HCT116 (cell line): Measurements from ENCODE around the gene ERVFRD-1. TPM values are rescaled to one million over a fixed set of nuclear protein-coding genes. Genes with fewer than 3 reads are reported as not detected.

Experiments used
- ATAC-seq: fragments of 200-7000 bp; cut with Tn5 transposase; 2 replicates; pipeline ENCODE4 v1.9.1; 2020; ENCODE audit warnings: mild to moderate bottlenecking, moderate library complexity
- BruUV-seq: library from RNA; stranded (reverse); fragments of 400-500 nt; replicated peaks from 2 replicates; lab custom pipeline; 2021; lab: Mats Ljungman, UMichigan
- CTCF ChIA-PET: fragments of 300-600 bp; sonication (Branson Sonifier 250); formaldehyde crosslinking; loops from one replicate; lab custom pipeline; 2021; ENCODE audit warnings: antibody characterized with exemption; lab: Charles Lee
- POLR2A ChIA-PET: fragments of 300-600, 350-600 bp; sonication (Branson Sonifier 250); formaldehyde crosslinking; loops from one replicate; lab custom pipeline; 2021; ENCODE audit warnings: antibody characterized with exemption; lab: Charles Lee
- RAD21 ChIA-PET, 2 experiments: fragments of 300-600 bp; sonication (Branson Sonifier 250); formaldehyde crosslinking; loops; one replicate each; lab custom pipeline; 2023; ENCODE audit warnings: low total read pairs in 2 of 2; ENCODE audit not compliant: uncharacterized antibody in 2 of 2, unreplicated experiment in 2 of 2, low non-redundant PET in 1 of 2; lab: Charles Lee
- DNase-seq: peaks from one replicate; pipeline ENCODE4 v3.0.0-alpha.2; 2010; ENCODE audit warnings: low read depth, low spot score
- H2AFZ ChIP-seq: fragments of 200-600 bp; shearing (Covaris generic), sonication (generic); 2 replicates; pipeline ENCODE4 v1.6.1; 2017; ENCODE audit warnings: low read depth, mixed run types, mixed read lengths, antibody characterized with exemption, low read length; ENCODE audit not compliant: poor library complexity, severe bottlenecking
- H3K27ac ChIP-seq: 2 replicates; pipeline ENCODE4 v1.5.1; 2012; ENCODE audit warnings: low read depth, low read length
- H3K27me3 ChIP-seq: fragments of 200-600 bp; sonication (generic); 2 replicates; pipeline ENCODE4 v1.6.1; 2016; ENCODE audit warnings: mixed run types, low read length, mixed read lengths; ENCODE audit not compliant: insufficient read depth
- H3K36me3 ChIP-seq, 2 experiments: fragments of 200-500 bp in 1 of 2; fragments of 200-600 bp in 1 of 2; sonication (Bioruptor generic) in 1 of 2; sonication (generic) in 1 of 2; 2 replicates each; pipeline versions ENCODE4 v1.5.1 to v1.6.1; 2014 to 2016; ENCODE audit warnings: low read length in 2 of 2, inconsistent platforms in 1 of 2, mixed read lengths in 1 of 2, mixed run types in 1 of 2; ENCODE audit not compliant: insufficient read depth in 2 of 2, control insufficient read depth in 1 of 2
- H3K4me1 ChIP-seq, 2 experiments: fragments of 200-600 bp in 1 of 2; sonication (generic) in 1 of 2; 2 replicates each; pipeline versions ENCODE4 v1.5.1 to v1.6.1; 2012 to 2017; ENCODE audit warnings: low read length in 2 of 2, inconsistent platforms in 1 of 2, mild to moderate bottlenecking in 1 of 2, mixed read lengths in 1 of 2, mixed run types in 1 of 2, moderate library complexity in 1 of 2; ENCODE audit not compliant: insufficient read depth in 2 of 2, control insufficient read depth in 1 of 2
- H3K4me2 ChIP-seq: fragments of 200-600 bp; sonication (generic); 2 replicates; pipeline ENCODE4 v1.6.1; 2017; ENCODE audit warnings: mixed run types, low read length, mixed read lengths
- H3K4me3 ChIP-seq, 2 experiments: fragments of 200-600 bp in 1 of 2; sonication (generic) in 1 of 2; replicated peaks in 1 of 2; 2 replicates each; pipeline ENCODE4 v1.5.1; 2011 to 2016; ENCODE audit warnings: low read length in 2 of 2, control low read depth in 1 of 2, low read depth in 1 of 2, mild to moderate bottlenecking in 1 of 2, mixed read lengths in 1 of 2, mixed run types in 1 of 2
- H3K79me2 ChIP-seq: fragments of 200-600 bp; sonication (generic); 2 replicates; pipeline ENCODE4 v1.6.1; 2017; ENCODE audit warnings: mild to moderate bottlenecking, mixed run types, low read length, moderate library complexity, mixed read lengths; ENCODE audit not compliant: insufficient read depth
- H3K9ac ChIP-seq: fragments of 200-600 bp; sonication (generic); 2 replicates; pipeline ENCODE4 v1.6.1; 2016; ENCODE audit warnings: low read length, mixed read lengths
- H3K9me2 ChIP-seq: fragments of 200-600 bp; sonication (generic), shearing (Covaris generic); 2 replicates; pipeline ENCODE4 v1.6.1; 2017; ENCODE audit warnings: mixed run types, mild to moderate bottlenecking, moderate library complexity; ENCODE audit not compliant: insufficient read depth
- H3K9me3 ChIP-seq, 2 experiments: fragments of 200-500 bp in 1 of 2; fragments of 200-600 bp in 1 of 2; sonication (Bioruptor generic) in 1 of 2; sonication (generic) in 1 of 2; 2 replicates each; pipeline ENCODE4 v1.6.1; 2014 to 2017; ENCODE audit warnings: low read length in 2 of 2, mixed read lengths in 2 of 2, inconsistent platforms in 1 of 2, low read depth in 1 of 2, mild to moderate bottlenecking in 1 of 2, mixed run types in 1 of 2, moderate library complexity in 1 of 2; ENCODE audit not compliant: control insufficient read depth in 1 of 2, insufficient read depth in 1 of 2
- H4K20me1 ChIP-seq: fragments of 200-600 bp; sonication (generic), shearing (Covaris generic); 2 replicates; pipeline ENCODE4 v1.6.1; 2017; ENCODE audit warnings: mixed run types, mild to moderate bottlenecking, moderate library complexity; ENCODE audit not compliant: insufficient read depth
- CBX3 ChIP-seq: IDR thresholded peaks from 2 replicates; pipeline ENCODE4 v1.6.1; 2012; ENCODE audit warnings: low read depth
- CEBPB ChIP-seq: IDR thresholded peaks from 2 replicates; pipeline ENCODE4 v1.6.1; 2012; ENCODE audit warnings: low read depth
- EGR1 ChIP-seq: IDR thresholded peaks from 2 replicates; pipeline ENCODE4 v1.6.1; 2012; ENCODE audit warnings: low read depth
- ELF1 ChIP-seq: IDR thresholded peaks from 2 replicates; pipeline ENCODE4 v1.6.1; 2012; ENCODE audit warnings: low read depth, borderline replicate concordance
- EZH2 ChIP-seq: fragments of 200-600 bp; sonication (generic); IDR thresholded peaks from 2 replicates; pipeline ENCODE4 v1.6.1; 2017; ENCODE audit warnings: antibody characterized with exemption, mixed run types
- EZH2phosphoT487 ChIP-seq: fragments of 200-600 bp; IDR thresholded peaks from 2 replicates; pipeline ENCODE4 v1.6.1; 2018; ENCODE audit warnings: antibody characterized with exemption, borderline replicate concordance
- FOSL1 ChIP-seq: IDR thresholded peaks from 2 replicates; pipeline ENCODE4 v1.6.1; 2012; ENCODE audit warnings: low read depth
- JUND ChIP-seq: IDR thresholded peaks from 2 replicates; pipeline ENCODE4 v1.6.1; 2012
- POLR2AphosphoS5 ChIP-seq: IDR thresholded peaks from 2 replicates; pipeline ENCODE4 v1.6.1; 2011; ENCODE audit warnings: mild to moderate bottlenecking, low read depth, low read length, moderate library complexity
- RAD21 ChIP-seq: IDR thresholded peaks from 2 replicates; pipeline ENCODE4 v1.6.1; 2012; ENCODE audit warnings: low read depth, mild to moderate bottlenecking
- SIN3A ChIP-seq: IDR thresholded peaks from 2 replicates; pipeline ENCODE4 v1.6.1; 2012; ENCODE audit warnings: low read depth
- SRF ChIP-seq: IDR thresholded peaks from 2 replicates; pipeline ENCODE4 v1.6.1; 2012; ENCODE audit warnings: low read depth
- TCF7L2 ChIP-seq: IDR thresholded peaks from 2 replicates; pipeline ENCODE4 v1.7.0; 2011; ENCODE audit warnings: borderline replicate concordance, inconsistent platforms; ENCODE audit not compliant: insufficient read depth, insufficient read length; ENCODE audit errors: extremely low read depth
- YY1 ChIP-seq: IDR thresholded peaks from 2 replicates; pipeline ENCODE4 v1.6.1; 2011; ENCODE audit warnings: low read length, low read depth, moderate library complexity, mild to moderate bottlenecking; ENCODE audit not compliant: insufficient replicate concordance; ENCODE audit errors: extremely low read depth
- ZFX ChIP-seq: fragments of 450-650 bp; IDR thresholded peaks from 2 replicates; pipeline ENCODE4 v1.6.1; 2017
- intact Hi-C: fragments of 100-400 bp; cut with micrococcal nuclease; formaldehyde crosslinking; loops from 2 replicates; pipeline ENCODE4 v1.10.0; 2022
- total RNA-seq: library from RNA; stranded (reverse); gene quantifications from one replicate; pipeline ENCODE4 v1.2.1, GENCODE V29; 2021; ENCODE audit not compliant: unreplicated experiment
- TF ChIP-seq, protein P1 (sequence below): IDR thresholded peaks from 2 replicates; pipeline ENCODE4 v1.6.1; 2012; ENCODE audit warnings: low read depth
- TF ChIP-seq, protein P2 (sequence below): IDR thresholded peaks from 2 replicates; pipeline ENCODE4 v1.6.1; 2011; ENCODE audit warnings: mild to moderate bottlenecking, low read length, moderate library complexity; ENCODE audit not compliant: insufficient replicate concordance; ENCODE audit errors: extremely low read depth
- TF ChIP-seq, protein P3 (sequence below): IDR thresholded peaks from 2 replicates; pipeline ENCODE4 v1.6.1; 2012
- TF ChIP-seq, protein P4 (sequence below): IDR thresholded peaks from 2 replicates; pipeline ENCODE4 v1.6.1; 2012

ERVFRD-1 gene
- total RNA-seq, 1 experiment from 2014 or later: not detected

DNA sequence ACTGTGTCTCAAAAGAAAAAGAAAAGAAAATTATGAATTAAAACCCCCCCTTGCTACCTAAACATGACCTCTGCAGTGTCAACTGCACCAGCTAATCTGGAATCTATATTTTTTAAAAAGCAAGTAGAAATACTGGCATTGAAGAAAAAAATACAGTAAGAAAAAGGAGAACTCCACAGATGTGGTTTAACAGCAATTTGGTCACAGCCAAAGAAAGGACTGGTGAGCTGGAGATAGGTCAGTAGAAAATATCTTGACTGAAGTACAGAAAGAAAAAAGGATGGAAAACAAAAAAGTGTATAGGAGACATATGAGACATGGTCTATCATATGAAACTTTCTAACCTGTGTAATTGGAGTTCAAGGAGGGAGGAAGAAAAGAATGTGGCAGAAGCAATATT, 44.1 kb upstream of the ERVFRD-1 start (continued):
- TF ChIP-seq, protein P1, sequence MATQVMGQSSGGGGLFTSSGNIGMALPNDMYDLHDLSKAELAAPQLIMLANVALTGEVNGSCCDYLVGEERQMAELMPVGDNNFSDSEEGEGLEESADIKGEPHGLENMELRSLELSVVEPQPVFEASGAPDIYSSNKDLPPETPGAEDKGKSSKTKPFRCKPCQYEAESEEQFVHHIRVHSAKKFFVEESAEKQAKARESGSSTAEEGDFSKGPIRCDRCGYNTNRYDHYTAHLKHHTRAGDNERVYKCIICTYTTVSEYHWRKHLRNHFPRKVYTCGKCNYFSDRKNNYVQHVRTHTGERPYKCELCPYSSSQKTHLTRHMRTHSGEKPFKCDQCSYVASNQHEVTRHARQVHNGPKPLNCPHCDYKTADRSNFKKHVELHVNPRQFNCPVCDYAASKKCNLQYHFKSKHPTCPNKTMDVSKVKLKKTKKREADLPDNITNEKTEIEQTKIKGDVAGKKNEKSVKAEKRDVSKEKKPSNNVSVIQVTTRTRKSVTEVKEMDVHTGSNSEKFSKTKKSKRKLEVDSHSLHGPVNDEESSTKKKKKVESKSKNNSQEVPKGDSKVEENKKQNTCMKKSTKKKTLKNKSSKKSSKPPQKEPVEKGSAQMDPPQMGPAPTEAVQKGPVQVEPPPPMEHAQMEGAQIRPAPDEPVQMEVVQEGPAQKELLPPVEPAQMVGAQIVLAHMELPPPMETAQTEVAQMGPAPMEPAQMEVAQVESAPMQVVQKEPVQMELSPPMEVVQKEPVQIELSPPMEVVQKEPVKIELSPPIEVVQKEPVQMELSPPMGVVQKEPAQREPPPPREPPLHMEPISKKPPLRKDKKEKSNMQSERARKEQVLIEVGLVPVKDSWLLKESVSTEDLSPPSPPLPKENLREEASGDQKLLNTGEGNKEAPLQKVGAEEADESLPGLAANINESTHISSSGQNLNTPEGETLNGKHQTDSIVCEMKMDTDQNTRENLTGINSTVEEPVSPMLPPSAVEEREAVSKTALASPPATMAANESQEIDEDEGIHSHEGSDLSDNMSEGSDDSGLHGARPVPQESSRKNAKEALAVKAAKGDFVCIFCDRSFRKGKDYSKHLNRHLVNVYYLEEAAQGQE: no peak
- TF ChIP-seq CBX3: no peak

DNA sequence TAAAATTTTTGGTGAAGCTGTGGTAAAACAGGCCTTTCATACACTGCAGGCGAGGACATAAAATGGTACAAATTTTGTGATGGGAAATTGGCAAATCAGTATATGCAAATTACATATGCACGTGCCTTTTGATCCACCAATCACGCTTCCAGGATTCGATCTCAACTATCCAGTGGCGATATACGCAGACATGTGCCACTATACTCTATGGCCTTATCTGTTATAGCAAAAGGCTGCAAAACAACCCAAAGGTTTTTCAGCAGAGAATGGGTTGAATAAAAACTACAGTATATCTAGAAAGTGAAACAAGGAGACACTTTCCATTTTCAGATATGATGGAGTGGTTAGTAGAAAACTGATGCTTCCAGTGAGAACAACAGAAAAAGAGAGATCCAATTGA, 41.9 kb upstream of the ERVFRD-1 start:
- RAD21 ChIA-PET: no interaction called here
- intact Hi-C loops: no loop called here
- CTCF ChIA-PET: no interaction called here
- Histone ChIP-seq H3K27ac (no peak overlapping the region), H3K79me2 (no peaks in the 10 kb centered on the region), H3K9me2 (no peaks in the 10 kb centered on the region), H4K20me1 (no peaks in the 10 kb centered on the region), H3K9ac (no peak overlapping the region), H3K9me3 (no peaks in the 10 kb centered on the region), H3K4me3 (no peak overlapping the region), H3K4me1 (no peaks in the 10 kb centered on the region), H2AFZ (no peak overlapping the region), H3K36me3 (no peaks in the 10 kb centered on the region), H3K27me3 (no peaks in the 10 kb centered on the region), H3K4me2 (no peak overlapping the region)
- BruUV-seq: no TSS peak
- ATAC-seq: no peak
- POLR2A ChIA-PET: no interaction called here
- no peak for DNase-seq
- no peak for TF ChIP-seq CEBPB
- TF ChIP-seq CBX3: no peak
- no peak for TF ChIP-seq SIN3A
- TF ChIP-seq EZH2: no peak
- TF ChIP-seq POLR2AphosphoS5: no peak
- TF ChIP-seq, protein P2, sequence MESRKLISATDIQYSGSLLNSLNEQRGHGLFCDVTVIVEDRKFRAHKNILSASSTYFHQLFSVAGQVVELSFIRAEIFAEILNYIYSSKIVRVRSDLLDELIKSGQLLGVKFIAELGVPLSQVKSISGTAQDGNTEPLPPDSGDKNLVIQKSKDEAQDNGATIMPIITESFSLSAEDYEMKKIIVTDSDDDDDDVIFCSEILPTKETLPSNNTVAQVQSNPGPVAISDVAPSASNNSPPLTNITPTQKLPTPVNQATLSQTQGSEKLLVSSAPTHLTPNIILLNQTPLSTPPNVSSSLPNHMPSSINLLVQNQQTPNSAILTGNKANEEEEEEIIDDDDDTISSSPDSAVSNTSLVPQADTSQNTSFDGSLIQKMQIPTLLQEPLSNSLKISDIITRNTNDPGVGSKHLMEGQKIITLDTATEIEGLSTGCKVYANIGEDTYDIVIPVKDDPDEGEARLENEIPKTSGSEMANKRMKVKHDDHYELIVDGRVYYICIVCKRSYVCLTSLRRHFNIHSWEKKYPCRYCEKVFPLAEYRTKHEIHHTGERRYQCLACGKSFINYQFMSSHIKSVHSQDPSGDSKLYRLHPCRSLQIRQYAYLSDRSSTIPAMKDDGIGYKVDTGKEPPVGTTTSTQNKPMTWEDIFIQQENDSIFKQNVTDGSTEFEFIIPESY: no peak
- TF ChIP-seq SRF: no peak
- TF ChIP-seq TCF7L2: no peak
- no peak for TF ChIP-seq EZH2phosphoT487
- no peak for TF ChIP-seq FOSL1
- no peak for TF ChIP-seq ZFX
- no peak for TF ChIP-seq JUND
- no peak for TF ChIP-seq ELF1
- TF ChIP-seq EGR1: no peak
- TF ChIP-seq RAD21: no peak
- TF ChIP-seq, protein P3, sequence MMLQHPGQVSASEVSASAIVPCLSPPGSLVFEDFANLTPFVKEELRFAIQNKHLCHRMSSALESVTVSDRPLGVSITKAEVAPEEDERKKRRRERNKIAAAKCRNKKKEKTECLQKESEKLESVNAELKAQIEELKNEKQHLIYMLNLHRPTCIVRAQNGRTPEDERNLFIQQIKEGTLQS: no peak
- TF ChIP-seq YY1: no peak
- TF ChIP-seq, protein P4, sequence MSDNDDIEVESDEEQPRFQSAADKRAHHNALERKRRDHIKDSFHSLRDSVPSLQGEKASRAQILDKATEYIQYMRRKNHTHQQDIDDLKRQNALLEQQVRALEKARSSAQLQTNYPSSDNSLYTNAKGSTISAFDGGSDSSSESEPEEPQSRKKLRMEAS: no peak
- TF ChIP-seq, all 23 proteins: peak for 0
